HepG2 (cell line): ENCODE data around the gene ZNF485. TPM values are rescaled to one million over a fixed set of nuclear protein-coding genes. Genes with fewer than 3 reads are reported as not detected.

Experiments used
- ATAC-seq: fragments of 200-7000 bp; cut with Tn5 transposase; 3 replicates; pipeline ENCODE4 v1.9.1; 2020; ENCODE audit warnings: mild to moderate bottlenecking, moderate library complexity
- BruUV-seq: library from RNA; stranded (reverse); fragments of 400-500 nt; replicated peaks from 2 replicates; lab custom pipeline; 2021; lab: Mats Ljungman, UMichigan
- CTCF ChIA-PET: fragments of 300-600 bp; formaldehyde crosslinking; extraction: SDS; loops from one replicate; lab custom pipeline; 2021; ENCODE audit warnings: low total read pairs, inconsistent platforms, low intra/inter-chr PET ratio; lab: Yijun Ruan, JAX
- POLR2A ChIA-PET: fragments of 350-600 bp; sonication (Branson Sonifier 250); formaldehyde crosslinking; loops from one replicate; lab custom pipeline; 2020; ENCODE audit warnings: antibody characterized with exemption, inconsistent platforms; lab: Yijun Ruan, JAX
- DNase-seq: peaks from one replicate; pipeline ENCODE4 v3.0.0-alpha.2; 2015; ENCODE audit warnings: low spot score
- FAIRE-seq: peaks from 3 replicates; lab custom pipeline; 2011; peaks lifted over from hg19 to GRCh38; lab: Jason Lieb, UNC
- H2AFZ ChIP-seq: one replicate; pipeline ENCODE4 v1.6.1; 2011; ENCODE audit warnings: low read length, inconsistent platforms
- H3K27ac ChIP-seq: fragments of 300-600 bp; 3 replicates; pipeline ENCODE4 v1.8.0; 2011; ENCODE audit warnings: mixed run types, mild to moderate bottlenecking, mixed read lengths, low read length, inconsistent platforms; ENCODE audit not compliant: insufficient read depth; ENCODE audit errors: extremely low read length
- H3K27me3 ChIP-seq, 2 experiments: fragments of 200-600 bp in 1 of 2; 2 replicates in 1 of 2; 3 replicates in 1 of 2; pipeline versions ENCODE4 v1.6.0 to v1.8.0; 2011; ENCODE audit warnings: low read length in 2 of 2, mild to moderate bottlenecking in 2 of 2, moderate library complexity in 2 of 2, inconsistent platforms in 1 of 2; ENCODE audit not compliant: insufficient read depth in 2 of 2, control insufficient read depth in 1 of 2
- H3K36me3 ChIP-seq, 2 experiments: fragments of 200-600 bp in 1 of 2; replicated peaks in 1 of 2; 2 replicates in 1 of 2; 3 replicates in 1 of 2; pipeline versions ENCODE4 v1.5.1 to v1.8.0; 2011; ENCODE audit warnings: low read length in 2 of 2, inconsistent platforms in 1 of 2; ENCODE audit not compliant: insufficient read depth in 2 of 2, control insufficient read depth in 1 of 2
- H3K4me1 ChIP-seq: 2 replicates; pipeline ENCODE4 v1.5.1; 2012; ENCODE audit warnings: low read length, inconsistent platforms; ENCODE audit not compliant: insufficient read depth
- H3K4me2 ChIP-seq: 2 replicates; pipeline ENCODE4 v1.6.0; 2011; ENCODE audit warnings: low read depth, low read length, inconsistent platforms
- H3K4me3 ChIP-seq, 3 experiments: fragments of 200-600 bp in 1 of 3; sonication (generic), shearing (Covaris generic) in 1 of 3; replicated peaks in 1 of 3; 2 replicates each; pipeline ENCODE4 v1.5.1; 2011 to 2016; ENCODE audit warnings: low read length in 3 of 3, inconsistent platforms in 2 of 3, low read depth in 2 of 3, mild to moderate bottlenecking in 2 of 3, control low read depth in 1 of 3, mixed read lengths in 1 of 3; ENCODE audit not compliant: insufficient read depth in 1 of 3
- H3K79me2 ChIP-seq: one replicate; pipeline ENCODE4 v1.6.1; 2011; ENCODE audit warnings: low read length, inconsistent platforms; ENCODE audit not compliant: insufficient read depth
- H3K9ac ChIP-seq: 2 replicates; pipeline ENCODE4 v1.6.0; 2011; ENCODE audit warnings: mild to moderate bottlenecking, low read depth, low read length, inconsistent platforms; ENCODE audit not compliant: insufficient read depth
- H3K9me3 ChIP-seq: 2 replicates; pipeline ENCODE4 v1.5.1; 2012; ENCODE audit warnings: mild to moderate bottlenecking, low read length
- H4K20me1 ChIP-seq: 2 replicates; pipeline ENCODE4 v1.6.0; 2011; ENCODE audit warnings: inconsistent platforms, mild to moderate bottlenecking, low read length, moderate library complexity; ENCODE audit not compliant: insufficient read depth
- AKNA ChIP-seq: sonication (generic); formaldehyde crosslinking; IDR thresholded peaks from 2 replicates; pipeline ENCODE4 v1.4.0; 2020; ENCODE audit warnings: missing genetic modification reagents, borderline replicate concordance
- FOSL1 ChIP-seq: sonication (generic); formaldehyde crosslinking; IDR thresholded peaks from 2 replicates; pipeline ENCODE4 v1.9.0; 2021; ENCODE audit warnings: missing genetic modification reagents, borderline replicate concordance
- GTF2F1 ChIP-seq: fragments of 150-350 bp; IDR thresholded peaks from 2 replicates; pipeline ENCODE4 v1.6.1; 2014; ENCODE audit warnings: low read length
- HNRNPL ChIP-seq: fragments of 200-400 bp; formaldehyde crosslinking; IDR thresholded peaks from 2 replicates; pipeline ENCODE4 v1.6.1; 2017; ENCODE audit warnings: mild to moderate bottlenecking, low read depth, low read length
- HNRNPUL1 ChIP-seq: fragments of 200-400 bp; formaldehyde crosslinking; IDR thresholded peaks from 2 replicates; pipeline ENCODE4 v1.6.1; 2017; ENCODE audit warnings: low read depth, mild to moderate bottlenecking, low read length, moderate library complexity
- JUND ChIP-seq: sonication (generic); formaldehyde crosslinking; IDR thresholded peaks from 2 replicates; pipeline ENCODE4 v1.8.0; 2022; ENCODE audit warnings: mild to moderate bottlenecking, missing genetic modification reagents
- NFKBIZ ChIP-seq: IDR thresholded peaks from 2 replicates; pipeline ENCODE4 v1.6.1; 2018; ENCODE audit warnings: missing genetic modification reagents, missing compliant biosample characterization
- PLSCR1 ChIP-seq: sonication (generic); formaldehyde crosslinking; IDR thresholded peaks from 2 replicates; pipeline ENCODE4 v1.5.0; 2020; ENCODE audit warnings: missing genetic modification reagents, mild to moderate bottlenecking, borderline replicate concordance
- RFX5 ChIP-seq: IDR thresholded peaks from 2 replicates; pipeline ENCODE4 v1.6.1; 2011; ENCODE audit warnings: low read depth, low read length, improper control_type of control experiment
- TRIM24 ChIP-seq: sonication (generic); formaldehyde crosslinking; IDR thresholded peaks from 2 replicates; pipeline ENCODE4 v1.8.0; 2022; ENCODE audit warnings: mild to moderate bottlenecking, missing genetic modification reagents
- ZNF446 ChIP-seq: sonication (generic); formaldehyde crosslinking; IDR thresholded peaks from 2 replicates; pipeline ENCODE4 v1.5.0; 2020; ENCODE audit warnings: mild to moderate bottlenecking, missing genetic modification reagents
- ZNF567 ChIP-seq: sonication (generic); formaldehyde crosslinking; IDR thresholded peaks from 2 replicates; pipeline ENCODE4 v1.8.1; 2023; ENCODE audit warnings: mild to moderate bottlenecking, missing genetic modification reagents, borderline replicate concordance
- ZNF589 ChIP-seq: sonication (generic); formaldehyde crosslinking; conservative IDR thresholded peaks from 2 replicates; pipeline ENCODE4 v1.8.0; 2022; ENCODE audit warnings: mild to moderate bottlenecking, moderate library complexity, missing genetic modification reagents
- WGBS: methylation state at CpG from one replicate; pipeline ENCODE4 v1.1.6; 2017; ENCODE audit warnings: low lambda C conversion rate; 5-methylcytosine and 5-hydroxymethylcytosine counted together
- in situ Hi-C: cut with HindIII; loops from 2 replicates; pipeline ENCODE4 v1.10.0; 2017; ENCODE audit warnings: low pct_unique_long_range_greater_than_20kb; ENCODE audit not compliant: extremely low pct_ligation_motif_present
- intact Hi-C: fragments of 100-400 bp; cut with micrococcal nuclease; formaldehyde crosslinking; loops from one replicate; pipeline ENCODE4 v1.10.0; 2022; ENCODE audit not compliant: unreplicated experiment
- polyA plus RNA-seq, 8 experiments: library from polyadenylated mRNA; depleted of rRNA in 3 of 8; stranded (reverse) in 7 of 8; unstranded in 1 of 8; fragments of >200 nt; fragmentation: Illumina TruSeq in 4 of 8; extraction: Trizol in 4 of 8; gene quantifications; 2 replicates each; pipeline versions ENCODE4 v1.2.1 to v1.2.3, GENCODE V29; 2011 to 2016; ENCODE audit warnings: low read depth in 4 of 8, missing spikeins in 1 of 8, mixed read lengths in 1 of 8; ENCODE audit not compliant: insufficient read depth in 1 of 8
- total RNA-seq, 5 experiments: library from RNA; depleted of rRNA; stranded (reverse); fragments of >200 nt; fragmentation: Illumina TruSeq; extraction: Trizol; gene quantifications; 2 replicates each; pipeline ENCODE4 v1.2.3, GENCODE V29; 2016; ENCODE audit warnings: low read depth in 1 of 5
- TF ChIP-seq, protein P1 (sequence below): sonication (generic); formaldehyde crosslinking; IDR thresholded peaks from 2 replicates; pipeline ENCODE4 v1.4.0; 2020; ENCODE audit warnings: missing genetic modification reagents, borderline replicate concordance

ZNF485 gene
- total and polyA plus RNA-seq, 2 of the 13 experiments (the other 11 are each of a cell fraction or from before 2014, with no cell fraction given), result 1.4 to 3.3 TPM

DNA sequence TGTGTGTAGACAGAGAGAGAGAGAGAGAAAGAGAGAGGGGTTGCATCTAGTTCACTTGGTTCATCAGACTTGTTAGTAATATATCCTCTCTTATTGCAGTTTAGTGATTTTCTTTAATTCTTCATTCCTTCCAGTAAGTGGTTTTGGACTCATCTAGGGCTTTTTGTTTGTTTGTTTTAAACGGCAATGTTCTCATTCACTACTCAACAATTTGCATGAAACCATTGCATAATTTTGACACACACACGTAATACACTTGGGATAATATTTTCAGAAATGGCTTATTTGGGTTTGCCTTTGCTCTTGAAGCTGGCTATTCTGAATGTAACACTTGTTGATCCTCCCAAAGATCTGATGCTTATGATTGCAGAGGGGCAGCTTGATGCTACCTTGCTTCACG is 58.8 kb downstream of the ZNF485 start:
- TF ChIP-seq JUND, result no peak
- TF ChIP-seq RFX5, result no peak
- TF ChIP-seq NFKBIZ, result no peak
- no peak for TF ChIP-seq TRIM24 (CRISPR knock-in tag)
- no peak for TF ChIP-seq HNRNPL
- TF ChIP-seq ZNF589 (CRISPR knock-in tag), result no peak
- no peak for TF ChIP-seq PLSCR1 (CRISPR knock-in tag)
- TF ChIP-seq FOSL1 (CRISPR knock-in tag), result no peak
- TF ChIP-seq GTF2F1, result no peak
- no peak for TF ChIP-seq HNRNPUL1
- TF ChIP-seq AKNA (CRISPR knock-in tag), result no peak
- TF ChIP-seq ZNF567 (CRISPR knock-in tag), result no peak
- TF ChIP-seq ZNF446 (CRISPR knock-in tag), result no peak
- TF ChIP-seq, protein P1, sequence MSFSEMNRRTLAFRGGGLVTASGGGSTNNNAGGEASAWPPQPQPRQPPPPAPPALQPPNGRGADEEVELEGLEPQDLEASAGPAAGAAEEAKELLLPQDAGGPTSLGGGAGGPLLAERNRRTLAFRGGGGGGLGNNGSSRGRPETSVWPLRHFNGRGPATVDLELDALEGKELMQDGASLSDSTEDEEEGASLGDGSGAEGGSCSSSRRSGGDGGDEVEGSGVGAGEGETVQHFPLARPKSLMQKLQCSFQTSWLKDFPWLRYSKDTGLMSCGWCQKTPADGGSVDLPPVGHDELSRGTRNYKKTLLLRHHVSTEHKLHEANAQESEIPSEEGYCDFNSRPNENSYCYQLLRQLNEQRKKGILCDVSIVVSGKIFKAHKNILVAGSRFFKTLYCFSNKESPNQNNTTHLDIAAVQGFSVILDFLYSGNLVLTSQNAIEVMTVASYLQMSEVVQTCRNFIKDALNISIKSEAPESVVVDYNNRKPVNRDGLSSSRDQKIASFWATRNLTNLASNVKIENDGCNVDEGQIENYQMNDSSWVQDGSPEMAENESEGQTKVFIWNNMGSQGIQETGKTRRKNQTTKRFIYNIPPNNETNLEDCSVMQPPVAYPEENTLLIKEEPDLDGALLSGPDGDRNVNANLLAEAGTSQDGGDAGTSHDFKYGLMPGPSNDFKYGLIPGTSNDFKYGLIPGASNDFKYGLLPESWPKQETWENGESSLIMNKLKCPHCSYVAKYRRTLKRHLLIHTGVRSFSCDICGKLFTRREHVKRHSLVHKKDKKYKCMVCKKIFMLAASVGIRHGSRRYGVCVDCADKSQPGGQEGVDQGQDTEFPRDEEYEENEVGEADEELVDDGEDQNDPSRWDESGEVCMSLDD, result no peak
- POLR2A ChIA-PET, result no interaction called here

More for the DNA sequence above, 58.8 kb downstream of the ZNF485 start:
- ATAC-seq (no peak), DNase-seq (no peak), FAIRE-seq (no peak)
- no TSS peak for BruUV-seq
- Histone ChIP-seq H3K9ac (no peak overlapping the region), H4K20me1 (no peaks in the 10 kb centered on the region), H2AFZ (no peak overlapping the region), H3K4me1 (no peaks in the 10 kb centered on the region), H3K79me2 (no peaks in the 10 kb centered on the region), H3K27me3 (no peaks in the 10 kb centered on the region; a peak in 1 of 5 replicates), H3K4me2 (no peak overlapping the region), H3K36me3 (no peaks in the 10 kb centered on the region), H3K9me3 (no peaks in the 10 kb centered on the region), H3K27ac (no peak overlapping the region), H3K4me3 (no peak overlapping the region)
- CTCF ChIA-PET, result no interaction called here
- intact Hi-C loops (no loop called here), in situ Hi-C loops (no loop called here)
- under 1% methylated on average over 3 of the region's 3 CpGs for WGBS
